Jurkat, Clone E6-1 (cell line): ENCODE results near the gene ATP6V0B.

ENCODE experiments used
- DNase-seq: peaks from one replicate; pipeline ENCODE4 v3.0.0-alpha.2; 2011; ENCODE audit warnings: low read depth, low spot score
- H3K4me3 ChIP-seq: 2 replicates; pipeline ENCODE4 v1.5.1; 2011; ENCODE audit warnings: mild to moderate bottlenecking, low read length, control low read depth, moderate library complexity

ATP6V0B gene

DNA sequence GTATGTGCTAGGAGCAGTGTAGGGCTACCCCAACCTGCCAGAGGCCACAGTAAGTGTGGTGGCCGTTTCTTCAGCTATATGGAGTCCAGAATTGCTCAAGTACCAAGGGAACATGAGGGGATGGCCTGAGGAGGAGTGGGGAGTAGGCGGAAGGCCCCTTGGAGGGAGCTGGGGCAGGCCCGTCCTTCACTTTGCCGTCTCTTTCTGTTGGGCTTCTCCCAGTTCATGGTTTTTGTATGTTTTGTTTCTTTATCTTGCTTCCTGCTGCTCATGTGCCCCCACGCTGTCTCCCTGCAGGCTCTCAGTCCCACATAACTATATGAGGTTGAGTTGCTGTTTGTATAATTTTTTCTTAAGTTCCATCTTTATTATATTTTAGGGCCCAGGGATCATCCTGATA lies 10.9 kb upstream of the ATP6V0B start:
- DNase-seq = no peak
- no peak overlapping the region for H3K4me3 ChIP-seq

DNA sequence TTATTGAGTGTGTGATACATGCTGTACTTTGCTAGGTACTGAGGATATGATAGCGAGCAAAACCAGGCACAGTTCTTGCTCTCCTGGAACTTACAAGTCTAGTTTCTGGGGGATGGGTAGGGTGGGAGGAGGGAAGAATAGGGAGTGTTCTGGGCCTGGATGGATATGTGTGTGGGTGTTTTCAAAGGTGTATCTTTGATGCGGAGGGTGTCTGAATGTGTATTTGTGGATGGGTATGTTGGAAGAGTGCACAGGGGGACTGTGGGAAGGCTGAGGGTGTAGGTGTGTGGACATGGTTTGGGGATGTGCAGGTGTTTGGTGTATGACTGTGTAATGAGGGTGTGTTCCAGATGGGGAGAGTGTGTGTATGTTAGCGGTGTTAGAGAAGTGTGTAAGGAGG lies 9.4 kb upstream of the ATP6V0B start:
- DNase-seq = no peak
- no peak overlapping the region for H3K4me3 ChIP-seq

DNA sequence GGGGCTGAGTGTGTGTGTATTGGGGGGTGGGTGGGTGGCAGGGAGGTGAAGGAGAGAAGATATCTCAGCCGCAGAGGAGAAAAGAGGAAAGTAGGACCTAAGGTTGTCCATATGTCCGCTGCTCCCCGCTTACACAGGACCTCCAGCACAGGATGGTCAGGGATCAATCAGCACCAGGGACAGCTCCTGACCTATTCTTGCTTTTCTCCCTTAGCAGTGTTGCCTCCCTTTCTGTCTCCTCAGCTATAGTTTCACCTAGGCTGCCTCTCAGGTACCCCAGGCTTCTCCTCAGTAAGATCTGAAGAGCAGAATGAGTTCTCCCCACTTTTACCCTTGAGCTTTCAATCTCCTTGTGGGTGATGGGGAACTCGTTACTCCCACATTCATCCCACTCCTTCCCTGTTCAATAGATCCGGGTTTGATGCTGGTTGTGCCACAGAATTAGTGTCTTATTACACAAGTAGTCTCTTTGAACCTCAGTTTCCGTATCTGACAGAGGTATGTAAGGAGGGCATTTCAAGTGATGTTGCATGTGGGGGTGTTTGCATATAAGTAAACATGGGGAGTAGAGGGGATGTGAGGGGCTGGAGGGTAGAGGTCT lies 6.3 kb upstream of the ATP6V0B start:
- H3K4me3 ChIP-seq = no peak overlapping the region
- no peak for DNase-seq

DNA sequence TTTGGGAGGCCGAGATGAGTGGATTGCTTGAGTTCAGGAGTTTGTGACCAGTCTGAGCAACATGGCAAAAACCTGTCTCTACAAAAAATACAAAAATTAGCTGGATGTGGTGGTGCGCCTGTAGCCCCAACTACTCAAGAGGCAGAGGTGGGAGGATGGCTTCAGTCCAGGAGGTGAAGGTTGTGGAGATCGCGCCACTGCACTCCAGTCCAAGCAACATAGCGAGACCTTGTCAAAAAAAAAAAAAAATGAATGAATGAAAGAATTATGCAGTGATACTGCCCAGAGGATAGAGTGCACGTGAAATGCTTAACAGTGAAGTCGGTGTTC lies 5.4 kb upstream of the ATP6V0B start:
- H3K4me3 ChIP-seq = peak overlapping the region; percentile 96
- no peak for DNase-seq

DNA sequence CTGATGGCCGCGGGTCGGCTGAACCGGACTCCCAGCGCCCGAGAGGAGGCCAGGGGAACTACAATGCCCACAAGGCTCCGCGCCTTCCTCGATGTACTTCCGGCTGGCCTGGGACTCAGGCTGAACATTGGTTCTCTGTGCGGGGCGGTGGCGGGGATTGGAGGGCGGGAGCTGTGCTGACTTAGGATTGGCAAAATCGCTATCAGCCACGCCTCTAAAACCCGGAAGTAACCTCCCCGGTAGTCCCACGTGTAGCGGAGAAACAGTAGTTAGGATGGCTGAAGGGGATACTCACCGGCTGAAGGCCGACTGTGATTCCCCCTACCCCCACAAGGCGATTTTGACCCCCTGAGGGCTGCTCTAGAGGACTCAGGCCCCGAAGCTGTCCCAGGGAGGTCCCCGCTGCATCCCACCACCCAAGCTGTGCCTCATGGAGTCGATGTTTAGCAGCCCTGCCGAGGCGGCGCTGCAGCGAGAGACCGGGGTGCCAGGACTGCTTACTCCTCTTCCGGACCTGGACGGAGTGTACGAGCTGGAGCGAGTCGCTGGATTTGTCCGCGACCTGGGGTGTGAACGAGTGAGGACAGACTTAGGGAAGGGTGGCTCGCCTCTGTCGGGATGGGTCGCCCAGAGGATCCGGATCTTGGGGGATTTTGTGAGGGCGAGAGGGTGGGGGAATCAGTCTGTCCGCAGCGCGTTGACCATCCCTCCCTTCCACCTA lies 4.9 kb upstream of the ATP6V0B start, which contains the start of gene DPH2:
DPH2 (plus strand) TSS at position 265 of the 721 bp plus-strand sequence; CDS start at position 431, 166 bp downstream.
- DNase-seq = peak; percentile 95
- H3K4me3 ChIP-seq = peak within 1 kb of the TSS; percentile 96

DNA sequence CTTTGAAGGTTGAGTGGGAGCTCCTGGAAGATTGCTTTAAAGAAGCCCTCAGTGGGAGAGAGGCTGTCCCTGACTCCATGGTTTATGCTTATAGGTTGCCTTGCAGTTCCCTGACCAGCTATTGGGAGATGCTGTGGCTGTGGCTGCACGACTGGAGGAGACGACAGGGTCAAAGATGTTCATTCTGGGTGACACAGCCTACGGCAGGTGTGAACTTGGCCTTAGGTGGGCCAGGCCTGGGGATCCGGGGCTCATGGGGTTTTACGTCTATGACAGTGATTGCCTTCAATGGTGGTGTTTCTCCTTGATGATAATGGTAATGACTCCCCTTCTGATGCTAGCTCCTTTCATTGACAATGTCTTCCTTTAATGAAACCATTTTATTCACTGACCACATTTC lies 4.3 kb upstream of the ATP6V0B start:
- DNase-seq = no peak
- H3K4me3 ChIP-seq = peak overlapping the region; percentile 96

DNA sequence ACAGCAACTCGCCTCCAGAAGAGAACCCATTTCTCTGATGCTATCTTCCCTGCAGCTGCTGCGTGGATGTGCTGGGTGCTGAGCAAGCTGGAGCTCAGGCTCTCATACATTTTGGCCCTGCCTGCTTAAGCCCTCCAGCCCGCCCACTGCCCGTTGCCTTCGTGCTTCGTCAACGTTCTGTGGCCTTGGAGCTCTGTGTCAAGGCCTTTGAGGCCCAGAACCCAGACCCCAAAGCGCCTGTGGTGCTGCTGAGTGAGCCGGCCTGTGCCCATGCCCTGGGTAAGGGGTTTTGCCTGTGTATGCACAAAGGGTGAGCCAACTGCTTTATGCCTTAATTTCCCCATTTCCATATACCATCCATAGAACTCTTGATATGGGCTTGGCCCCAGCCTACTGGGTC lies 3.8 kb upstream of the ATP6V0B start:
- H3K4me3 ChIP-seq = peak overlapping the region; percentile 96
- no peak for DNase-seq

DNA sequence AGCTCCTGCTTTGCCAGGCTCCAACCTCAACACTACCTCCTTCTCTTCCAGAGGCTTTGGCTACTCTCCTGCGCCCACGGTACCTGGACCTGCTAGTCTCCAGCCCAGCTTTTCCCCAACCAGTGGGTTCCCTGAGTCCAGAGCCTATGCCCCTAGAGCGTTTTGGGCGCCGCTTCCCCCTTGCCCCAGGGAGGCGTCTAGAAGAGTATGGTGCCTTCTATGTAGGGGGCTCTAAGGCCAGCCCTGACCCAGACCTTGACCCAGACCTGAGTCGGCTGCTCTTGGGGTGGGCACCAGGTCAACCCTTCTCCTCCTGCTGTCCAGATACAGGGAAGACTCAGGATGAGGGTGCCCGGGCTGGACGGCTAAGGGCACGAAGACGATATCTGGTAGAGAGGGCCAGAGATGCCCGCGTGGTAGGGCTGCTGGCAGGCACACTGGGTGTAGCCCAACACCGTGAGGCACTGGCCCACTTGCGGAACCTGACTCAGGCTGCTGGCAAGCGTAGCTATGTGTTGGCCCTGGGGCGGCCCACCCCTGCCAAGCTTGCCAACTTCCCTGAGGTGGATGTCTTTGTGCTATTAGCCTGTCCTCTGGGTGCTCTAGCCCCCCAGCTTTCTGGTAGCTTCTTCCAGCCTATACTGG lies 3.3 kb upstream of the ATP6V0B start:
- DNase-seq = no peak
- H3K4me3 ChIP-seq = no peak overlapping the region

DNA sequence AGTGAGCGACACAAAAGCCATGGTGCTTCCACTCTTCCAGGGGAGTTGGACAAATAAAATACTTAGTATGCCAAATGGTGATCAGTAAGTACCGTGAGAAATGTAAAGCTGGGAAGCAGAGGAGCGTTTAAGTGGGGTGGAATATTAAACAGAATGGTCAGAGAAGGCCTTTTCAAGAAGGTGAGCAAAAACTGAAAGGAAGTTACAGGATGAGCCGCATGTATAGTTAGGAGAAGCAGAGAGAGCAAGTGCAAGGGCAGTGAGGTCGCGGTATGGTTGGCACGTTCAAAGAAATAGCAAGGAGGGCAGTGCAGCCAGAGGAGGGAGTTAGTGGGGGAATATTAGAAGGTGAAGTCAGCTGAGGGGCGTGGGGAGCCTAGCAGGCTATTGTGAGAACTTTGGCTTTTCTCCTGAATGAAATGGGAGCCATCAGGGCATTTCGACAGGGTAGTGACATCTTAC lies 748 bp upstream of the ATP6V0B start:
- DNase-seq = no peak
- peak overlapping the region; percentile 90 for H3K4me3 ChIP-seq

DNA sequence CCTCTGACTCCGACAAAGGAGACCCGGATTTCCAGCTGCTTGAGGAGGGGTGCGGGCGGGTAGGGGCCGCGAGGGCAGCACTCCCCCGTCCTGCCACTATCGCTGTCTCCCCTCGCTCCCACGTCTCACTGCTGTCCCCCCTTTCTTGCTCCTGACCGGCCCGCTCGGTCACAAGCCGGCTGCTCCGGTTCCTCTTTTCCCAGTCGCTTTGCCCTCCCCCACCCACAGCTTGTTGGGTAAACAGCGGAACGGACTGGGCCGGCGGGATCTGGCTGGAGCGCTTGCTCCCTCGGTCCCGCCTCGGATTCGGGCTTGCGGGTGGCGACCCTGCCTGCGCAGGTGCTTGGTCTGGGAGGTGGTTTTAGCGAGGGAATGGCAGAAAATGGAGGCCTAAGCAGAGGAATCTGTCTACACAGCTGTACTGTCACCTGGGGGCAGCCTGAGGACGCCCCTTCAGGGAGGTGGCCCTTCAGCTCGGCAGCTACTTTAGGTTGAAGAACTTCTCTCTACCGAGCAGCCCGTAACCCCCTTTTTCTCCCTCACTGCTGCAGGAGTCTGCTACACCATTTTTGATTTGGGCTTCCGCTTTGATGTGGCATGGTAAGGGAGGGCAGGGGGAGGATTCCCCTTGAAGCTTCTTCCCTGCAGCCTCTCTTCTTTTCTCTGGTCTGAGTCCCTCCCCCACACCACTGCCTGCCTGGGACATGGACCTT lies 645 bp downstream of the ATP6V0B start:
- peak; percentile 71 for DNase-seq

DNA sequence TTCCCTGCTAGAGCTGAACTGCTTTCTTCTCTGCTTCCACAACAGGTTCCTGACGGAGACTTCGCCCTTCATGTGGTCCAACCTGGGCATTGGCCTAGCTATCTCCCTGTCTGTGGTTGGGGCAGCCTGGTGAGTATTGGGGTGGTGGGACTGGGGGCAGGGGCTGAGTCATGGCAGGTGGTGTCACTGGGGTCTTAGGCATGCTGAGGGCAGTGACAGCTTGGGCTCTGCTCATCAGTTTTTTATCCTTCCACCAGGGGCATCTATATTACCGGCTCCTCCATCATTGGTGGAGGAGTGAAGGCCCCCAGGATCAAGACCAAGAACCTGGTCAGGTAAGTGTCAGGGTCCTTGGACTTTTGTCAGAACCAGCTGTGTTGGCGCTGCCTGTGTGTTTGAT lies 1.3 kb downstream of the ATP6V0B start:
- no peak for DNase-seq
- peak overlapping the region; percentile 90 for H3K4me3 ChIP-seq

More for the DNA sequence above, 645 bp downstream of the ATP6V0B start:
- H3K4me3 ChIP-seq = peak overlapping the region; percentile 90

DNA sequence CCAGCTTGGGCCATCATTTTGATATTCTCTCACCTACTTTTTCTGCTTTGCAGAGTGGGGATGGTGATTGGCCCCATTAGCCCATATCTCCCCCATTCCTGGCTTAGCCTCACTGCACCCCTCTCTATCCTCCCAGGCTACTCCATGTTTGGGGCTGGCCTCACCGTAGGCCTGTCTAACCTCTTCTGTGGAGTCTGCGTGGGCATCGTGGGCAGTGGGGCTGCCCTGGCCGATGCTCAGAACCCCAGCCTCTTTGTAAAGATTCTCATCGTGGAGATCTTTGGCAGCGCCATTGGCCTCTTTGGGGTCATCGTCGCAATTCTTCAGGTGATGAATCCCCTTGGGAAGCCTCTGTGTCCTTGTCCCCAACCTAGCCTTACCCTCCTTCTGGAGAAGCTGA lies 2.1 kb downstream of the ATP6V0B start:
- no peak for DNase-seq
- no peak overlapping the region for H3K4me3 ChIP-seq

DNA sequence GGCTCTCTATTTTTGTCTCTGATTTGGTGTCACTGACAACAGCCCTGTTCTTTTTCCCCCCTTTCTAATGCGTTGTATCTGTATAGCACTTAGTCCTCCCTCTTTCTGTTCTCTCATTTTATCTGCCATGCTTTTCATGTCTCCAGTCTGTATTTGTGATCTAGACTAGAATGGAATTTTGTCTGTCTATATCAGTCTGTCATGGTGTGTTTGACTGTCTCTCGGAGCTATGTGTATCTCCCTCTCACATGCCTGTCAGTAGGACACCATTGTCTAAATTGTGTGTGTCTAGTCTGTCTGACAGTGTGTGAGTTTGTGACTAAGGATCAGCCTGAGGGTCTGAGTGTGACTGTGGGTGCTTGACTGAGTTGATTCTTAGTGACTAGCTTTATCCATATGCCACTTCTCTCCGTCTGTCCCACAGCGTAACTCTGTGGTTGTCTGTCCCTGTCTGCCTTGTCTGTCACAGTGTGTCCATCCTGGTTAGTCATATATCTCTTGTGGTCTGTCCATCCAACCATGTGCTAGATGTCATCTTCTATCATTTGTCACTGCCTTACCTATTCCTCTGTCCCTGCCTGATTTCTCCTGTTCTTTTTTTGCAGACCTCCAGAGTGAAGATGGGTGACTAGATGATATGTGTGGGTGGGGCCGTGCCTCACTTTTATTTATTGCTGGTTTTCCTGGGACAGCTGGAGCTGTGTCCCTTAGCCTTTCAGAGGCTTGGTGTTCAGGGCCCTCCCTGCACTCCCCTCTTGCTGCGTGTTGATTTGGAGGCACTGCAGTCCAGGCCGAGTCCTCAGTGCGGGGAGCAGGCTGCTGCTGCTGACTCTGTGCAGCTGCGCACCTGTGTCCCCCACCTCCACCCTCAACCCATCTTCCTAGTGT lies 2.9 kb downstream of the ATP6V0B start:
- DNase-seq = no peak
- H3K4me3 ChIP-seq = no peak overlapping the region

DNA sequence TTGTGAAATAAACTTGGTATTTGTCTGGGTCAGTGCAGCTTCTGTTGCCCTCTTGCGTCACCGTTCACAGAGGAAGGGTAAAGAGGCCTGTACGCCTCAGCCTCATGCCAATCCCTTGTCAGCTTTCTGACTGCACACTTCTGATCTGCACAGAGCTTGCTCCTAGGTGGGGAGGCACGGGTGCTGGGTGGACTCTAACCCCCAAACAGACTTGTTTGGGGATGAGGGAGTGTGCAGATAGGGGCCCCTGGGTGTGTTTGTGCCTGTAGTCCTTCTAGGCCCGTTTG lies 3.4 kb downstream of the ATP6V0B start:
- no peak overlapping the region for H3K4me3 ChIP-seq
- DNase-seq = no peak

DNA sequence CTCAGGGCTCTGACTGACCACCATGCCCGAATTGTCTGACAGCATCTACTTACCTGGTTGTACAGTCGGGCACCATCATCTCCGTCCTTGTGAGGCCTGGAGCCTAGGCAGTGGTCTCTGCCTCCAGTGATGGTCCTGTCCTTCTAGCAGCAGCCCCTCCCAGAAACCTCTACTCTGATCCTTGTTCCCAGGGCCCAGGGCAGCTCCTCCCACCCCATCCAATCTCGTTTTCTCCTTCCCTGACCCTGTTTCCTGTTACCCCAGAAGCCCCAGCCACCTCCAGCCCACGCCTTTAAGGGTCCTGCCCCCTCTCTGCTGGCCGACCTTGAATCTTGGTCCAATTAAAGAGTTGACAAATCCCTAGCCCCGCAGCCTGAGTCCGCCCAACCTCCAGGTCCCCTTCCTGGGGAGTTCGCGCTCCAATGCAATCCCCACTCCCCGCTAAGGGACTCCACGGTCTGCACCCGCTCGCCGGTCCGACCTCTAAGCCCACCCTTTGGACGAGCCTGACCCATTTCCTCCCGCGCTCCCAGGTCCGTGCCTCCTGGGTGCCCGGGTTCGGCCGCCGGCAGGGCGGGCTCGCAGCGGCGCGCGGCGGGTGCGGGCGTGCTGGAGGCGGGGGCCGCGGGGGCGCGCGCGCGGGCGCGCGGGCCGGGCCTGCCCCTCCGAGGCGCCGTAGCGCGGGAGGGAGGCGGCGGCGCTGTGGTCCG lies 3.9 kb downstream of the ATP6V0B start, which contains the start of gene B4GALT2:
B4GALT2 (plus strand) TSS at position 660 of the 710 bp plus-strand sequence. CDS start 1,951 bp downstream, outside the sequence.
- H3K4me3 ChIP-seq = peak within 1 kb of the TSS; percentile 59
- no peak for DNase-seq

DNA sequence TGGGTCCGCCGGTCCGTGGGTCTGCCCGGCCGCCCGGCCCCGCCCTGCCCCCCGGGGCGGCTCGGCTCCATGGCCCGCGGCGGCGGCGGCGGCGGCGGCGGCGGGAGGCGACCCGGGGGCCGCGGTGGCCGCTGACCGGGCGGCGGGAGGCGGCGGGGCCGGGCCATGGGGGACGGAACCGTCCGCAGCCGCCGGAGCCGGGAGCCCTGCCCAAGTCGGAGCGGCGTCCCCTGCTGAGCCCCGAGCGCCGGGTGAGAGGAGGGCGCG lies 4.4 kb downstream of the ATP6V0B start:
- DNase-seq = no peak
- H3K4me3 ChIP-seq = peak overlapping the region; percentile 59

DNA sequence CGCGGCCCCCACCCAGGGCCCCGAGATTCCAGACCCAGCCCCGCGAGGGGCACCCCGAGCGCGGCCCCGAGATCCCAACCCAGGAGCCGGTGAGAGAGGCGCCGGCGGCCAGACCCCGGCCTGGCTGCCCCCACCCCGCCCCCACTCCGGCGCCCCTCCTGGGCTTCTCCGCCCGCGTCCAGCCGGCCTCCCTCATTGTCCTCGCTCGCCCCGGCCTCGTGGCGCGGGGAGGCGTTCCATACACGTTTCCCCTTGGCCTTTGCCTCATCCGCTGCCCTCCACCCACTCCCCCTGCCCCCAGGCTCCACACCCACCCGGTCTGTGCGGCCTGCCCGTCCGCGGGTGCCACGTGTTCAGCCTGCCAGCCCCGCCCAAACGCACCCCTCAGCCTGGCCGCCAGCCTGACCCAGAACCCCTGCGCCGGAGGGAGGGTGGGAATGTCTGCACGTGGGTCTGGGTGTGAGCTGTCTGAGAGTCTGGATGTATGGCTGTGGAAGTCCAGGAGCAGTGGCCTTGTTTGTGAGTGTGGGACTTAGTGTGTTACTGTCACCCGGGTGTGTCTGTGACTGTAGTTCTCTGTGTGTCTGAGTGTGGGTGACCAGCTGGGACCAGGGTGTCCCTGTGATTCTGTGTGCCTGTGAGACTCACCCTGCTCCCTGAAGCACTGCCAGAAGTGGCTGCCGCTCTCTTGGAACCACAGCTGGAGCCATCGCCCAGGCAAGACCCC lies 4.9 kb downstream of the ATP6V0B start:
- peak overlapping the region; percentile 59 for H3K4me3 ChIP-seq
- no peak for DNase-seq
